ENCODE results near the gene C1orf232. TPM values are rescaled to one million over a fixed set of nuclear protein-coding genes. Genes with fewer than 3 reads are reported as not detected.

C1orf232 gene
- total and polyA plus RNA-seq, 9 of the 15 experiments (the other 6 are each of a cell fraction or from before 2014, with no cell fraction given), result not detected

DNA sequence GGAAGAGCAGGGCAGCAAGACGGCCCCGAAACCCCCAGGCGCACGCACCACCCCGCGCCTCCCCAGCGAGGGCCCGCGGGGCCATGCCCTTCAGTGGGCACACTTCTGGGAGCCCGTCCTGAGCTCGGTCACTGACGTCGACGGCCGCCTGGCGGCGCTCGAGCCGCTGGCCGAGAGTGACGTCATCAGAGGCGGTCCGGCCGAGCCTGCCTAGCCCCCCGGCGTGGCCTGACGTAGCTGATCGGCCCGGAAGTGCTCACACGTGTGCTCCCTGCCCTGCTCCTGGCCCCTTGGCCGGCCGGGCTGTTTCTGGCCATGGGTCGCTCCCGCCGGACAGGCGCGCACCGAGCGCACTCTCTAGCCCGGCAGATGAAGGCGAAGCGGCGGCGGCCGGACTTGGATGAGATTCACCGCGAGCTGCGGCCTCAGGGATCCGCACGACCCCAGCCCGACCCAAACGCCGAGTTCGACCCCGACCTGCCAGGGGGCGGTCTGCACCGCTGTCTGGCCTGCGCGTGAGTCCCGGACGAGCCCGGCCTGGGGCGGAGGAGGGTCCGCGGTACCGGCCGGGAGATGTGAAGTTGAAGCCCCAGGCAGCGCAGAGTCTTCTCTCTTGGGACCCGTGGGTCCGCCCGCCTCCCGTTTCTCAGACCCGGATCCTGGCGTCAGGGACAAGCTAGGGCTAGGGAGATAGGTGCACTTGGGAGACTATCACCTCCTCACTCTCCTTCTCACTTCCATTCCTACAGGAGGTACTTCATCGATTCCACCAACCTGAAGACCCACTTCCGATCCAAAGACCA lies 1.1 kb upstream of the C1orf232 start, which contains the start of gene ZNF593 (continued):
- TF ChIP-seq, protein P1, sequence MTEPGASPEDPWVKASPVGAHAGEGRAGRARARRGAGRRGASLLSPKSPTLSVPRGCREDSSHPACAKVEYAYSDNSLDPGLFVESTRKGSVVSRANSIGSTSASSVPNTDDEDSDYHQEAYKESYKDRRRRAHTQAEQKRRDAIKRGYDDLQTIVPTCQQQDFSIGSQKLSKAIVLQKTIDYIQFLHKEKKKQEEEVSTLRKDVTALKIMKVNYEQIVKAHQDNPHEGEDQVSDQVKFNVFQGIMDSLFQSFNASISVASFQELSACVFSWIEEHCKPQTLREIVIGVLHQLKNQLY (CRISPR knock-in tag; conservative IDR thresholded peaks at IDR 0.05), result peak in 1 of 2 experiments; percentile 50; a peak in 2 of 4 replicates
- TF ChIP-seq ZNF212 (CRISPR knock-in tag; IDR thresholded peaks at IDR 0.05) (no peak), ETV5 (CRISPR knock-in tag; IDR thresholded peaks at IDR 0.05; ENCODE audit: low read depth) (peak; percentile 92), CREBBP (IDR thresholded peaks at IDR 0.05; ENCODE audit: low read depth, low read length) (no peak), SRSF1 (IDR thresholded peaks at IDR 0.05; ENCODE audit: low read depth, low read length) (0 out of 2 replicates have a peak, but pooled peaks have one; percentile 49), POLR2A (conservative IDR thresholded peaks at IDR 0.05) (peak; percentile 93), PTBP1 (IDR thresholded peaks at IDR 0.05; ENCODE audit: low read depth, low read length) (no peak), HSF4 (CRISPR knock-in tag; IDR thresholded peaks at IDR 0.05; ENCODE audit: borderline replicate concordance) (no peak), SMAD4 (CRISPR knock-in tag; conservative IDR thresholded peaks at IDR 0.05) (peak; percentile 85), POLR3G (IDR thresholded peaks at IDR 0.05; ENCODE audit: extremely low read depth, insufficient read length, insufficient replicate concordance) (no peak), MCM5 (IDR thresholded peaks at IDR 0.05; ENCODE audit: low read depth) (no peak), ZSCAN29 (IDR thresholded peaks at IDR 0.05) (no peak; the same call in 1 of the 2 replicates)
- TF ChIP-seq, protein P2, sequence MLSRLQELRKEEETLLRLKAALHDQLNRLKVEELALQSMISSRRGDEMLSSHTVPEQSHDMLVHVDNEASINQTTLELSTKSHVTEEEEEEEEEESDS (CRISPR knock-in tag; IDR thresholded peaks at IDR 0.05), result no peak
- TF ChIP-seq, protein P3, sequence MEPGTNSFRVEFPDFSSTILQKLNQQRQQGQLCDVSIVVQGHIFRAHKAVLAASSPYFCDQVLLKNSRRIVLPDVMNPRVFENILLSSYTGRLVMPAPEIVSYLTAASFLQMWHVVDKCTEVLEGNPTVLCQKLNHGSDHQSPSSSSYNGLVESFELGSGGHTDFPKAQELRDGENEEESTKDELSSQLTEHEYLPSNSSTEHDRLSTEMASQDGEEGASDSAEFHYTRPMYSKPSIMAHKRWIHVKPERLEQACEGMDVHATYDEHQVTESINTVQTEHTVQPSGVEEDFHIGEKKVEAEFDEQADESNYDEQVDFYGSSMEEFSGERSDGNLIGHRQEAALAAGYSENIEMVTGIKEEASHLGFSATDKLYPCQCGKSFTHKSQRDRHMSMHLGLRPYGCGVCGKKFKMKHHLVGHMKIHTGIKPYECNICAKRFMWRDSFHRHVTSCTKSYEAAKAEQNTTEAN (CRISPR knock-in tag; IDR thresholded peaks at IDR 0.05), result peak; percentile 79; the same call in 1 of the 2 replicates
- TF ChIP-seq, protein P4, sequence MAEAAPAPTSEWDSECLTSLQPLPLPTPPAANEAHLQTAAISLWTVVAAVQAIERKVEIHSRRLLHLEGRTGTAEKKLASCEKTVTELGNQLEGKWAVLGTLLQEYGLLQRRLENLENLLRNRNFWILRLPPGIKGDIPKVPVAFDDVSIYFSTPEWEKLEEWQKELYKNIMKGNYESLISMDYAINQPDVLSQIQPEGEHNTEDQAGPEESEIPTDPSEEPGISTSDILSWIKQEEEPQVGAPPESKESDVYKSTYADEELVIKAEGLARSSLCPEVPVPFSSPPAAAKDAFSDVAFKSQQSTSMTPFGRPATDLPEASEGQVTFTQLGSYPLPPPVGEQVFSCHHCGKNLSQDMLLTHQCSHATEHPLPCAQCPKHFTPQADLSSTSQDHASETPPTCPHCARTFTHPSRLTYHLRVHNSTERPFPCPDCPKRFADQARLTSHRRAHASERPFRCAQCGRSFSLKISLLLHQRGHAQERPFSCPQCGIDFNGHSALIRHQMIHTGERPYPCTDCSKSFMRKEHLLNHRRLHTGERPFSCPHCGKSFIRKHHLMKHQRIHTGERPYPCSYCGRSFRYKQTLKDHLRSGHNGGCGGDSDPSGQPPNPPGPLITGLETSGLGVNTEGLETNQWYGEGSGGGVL (CRISPR knock-in tag; IDR thresholded peaks at IDR 0.05), result no peak
- TF ChIP-seq, protein P5, sequence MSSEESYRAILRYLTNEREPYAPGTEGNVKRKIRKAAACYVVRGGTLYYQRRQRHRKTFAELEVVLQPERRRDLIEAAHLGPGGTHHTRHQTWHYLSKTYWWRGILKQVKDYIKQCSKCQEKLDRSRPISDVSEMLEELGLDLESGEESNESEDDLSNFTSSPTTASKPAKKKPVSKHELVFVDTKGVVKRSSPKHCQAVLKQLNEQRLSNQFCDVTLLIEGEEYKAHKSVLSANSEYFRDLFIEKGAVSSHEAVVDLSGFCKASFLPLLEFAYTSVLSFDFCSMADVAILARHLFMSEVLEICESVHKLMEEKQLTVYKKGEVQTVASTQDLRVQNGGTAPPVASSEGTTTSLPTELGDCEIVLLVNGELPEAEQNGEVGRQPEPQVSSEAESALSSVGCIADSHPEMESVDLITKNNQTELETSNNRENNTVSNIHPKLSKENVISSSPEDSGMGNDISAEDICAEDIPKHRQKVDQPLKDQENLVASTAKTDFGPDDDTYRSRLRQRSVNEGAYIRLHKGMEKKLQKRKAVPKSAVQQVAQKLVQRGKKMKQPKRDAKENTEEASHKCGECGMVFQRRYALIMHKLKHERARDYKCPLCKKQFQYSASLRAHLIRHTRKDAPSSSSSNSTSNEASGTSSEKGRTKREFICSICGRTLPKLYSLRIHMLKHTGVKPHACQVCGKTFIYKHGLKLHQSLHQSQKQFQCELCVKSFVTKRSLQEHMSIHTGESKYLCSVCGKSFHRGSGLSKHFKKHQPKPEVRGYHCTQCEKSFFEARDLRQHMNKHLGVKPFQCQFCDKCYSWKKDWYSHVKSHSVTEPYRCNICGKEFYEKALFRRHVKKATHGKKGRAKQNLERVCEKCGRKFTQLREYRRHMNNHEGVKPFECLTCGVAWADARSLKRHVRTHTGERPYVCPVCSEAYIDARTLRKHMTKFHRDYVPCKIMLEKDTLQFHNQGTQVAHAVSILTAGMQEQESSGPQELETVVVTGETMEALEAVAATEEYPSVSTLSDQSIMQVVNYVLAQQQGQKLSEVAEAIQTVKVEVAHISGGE (CRISPR knock-in tag; IDR thresholded peaks at IDR 0.05), result peak in 2 of 3 experiments; percentile 72 to 95; a peak in 4 of 6 replicates
- TF ChIP-seq, protein P6, sequence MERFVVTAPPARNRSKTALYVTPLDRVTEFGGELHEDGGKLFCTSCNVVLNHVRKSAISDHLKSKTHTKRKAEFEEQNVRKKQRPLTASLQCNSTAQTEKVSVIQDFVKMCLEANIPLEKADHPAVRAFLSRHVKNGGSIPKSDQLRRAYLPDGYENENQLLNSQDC (CRISPR knock-in tag; IDR thresholded peaks at IDR 0.05), result no peak
- TF ChIP-seq, protein P7, sequence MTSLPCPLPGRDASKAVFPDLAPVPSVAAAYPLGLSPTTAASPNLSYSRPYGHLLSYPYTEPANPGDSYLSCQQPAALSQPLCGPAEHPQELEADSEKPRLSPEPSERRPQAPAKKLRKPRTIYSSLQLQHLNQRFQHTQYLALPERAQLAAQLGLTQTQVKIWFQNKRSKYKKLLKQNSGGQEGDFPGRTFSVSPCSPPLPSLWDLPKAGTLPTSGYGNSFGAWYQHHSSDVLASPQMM (CRISPR knock-in tag; IDR thresholded peaks at IDR 0.05), result no peak
